HG03095 (cell line): Measurements from ENCODE around the gene TFEB.

Experiments used
- ATAC-seq: cut with Tn5 transposase; IDR thresholded peaks from one replicate; pipeline ENCODE4 v1.9.1; 2021; ENCODE audit warnings: moderate library complexity; ENCODE audit not compliant: unreplicated experiment

Gene TFEB

DNA sequence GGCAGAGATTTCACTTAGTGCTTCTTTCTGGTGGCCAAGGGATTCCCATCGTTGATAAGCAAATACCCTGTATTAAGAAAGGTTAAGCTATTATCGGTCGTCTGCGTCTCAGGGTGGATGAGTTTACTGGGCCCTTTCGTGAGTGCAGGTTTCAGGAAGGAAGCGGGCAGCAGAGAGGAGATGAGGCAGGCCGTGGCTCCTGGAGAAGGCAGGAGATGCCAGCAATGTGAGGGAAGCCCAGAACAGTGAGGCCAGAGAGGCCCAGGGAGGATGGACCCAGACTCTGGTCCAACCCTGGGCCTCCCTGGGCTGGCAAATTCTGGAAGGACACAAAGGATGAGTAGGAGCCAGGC lies 11.2 kb downstream of the TFEB start:
- ATAC-seq: no peak

DNA sequence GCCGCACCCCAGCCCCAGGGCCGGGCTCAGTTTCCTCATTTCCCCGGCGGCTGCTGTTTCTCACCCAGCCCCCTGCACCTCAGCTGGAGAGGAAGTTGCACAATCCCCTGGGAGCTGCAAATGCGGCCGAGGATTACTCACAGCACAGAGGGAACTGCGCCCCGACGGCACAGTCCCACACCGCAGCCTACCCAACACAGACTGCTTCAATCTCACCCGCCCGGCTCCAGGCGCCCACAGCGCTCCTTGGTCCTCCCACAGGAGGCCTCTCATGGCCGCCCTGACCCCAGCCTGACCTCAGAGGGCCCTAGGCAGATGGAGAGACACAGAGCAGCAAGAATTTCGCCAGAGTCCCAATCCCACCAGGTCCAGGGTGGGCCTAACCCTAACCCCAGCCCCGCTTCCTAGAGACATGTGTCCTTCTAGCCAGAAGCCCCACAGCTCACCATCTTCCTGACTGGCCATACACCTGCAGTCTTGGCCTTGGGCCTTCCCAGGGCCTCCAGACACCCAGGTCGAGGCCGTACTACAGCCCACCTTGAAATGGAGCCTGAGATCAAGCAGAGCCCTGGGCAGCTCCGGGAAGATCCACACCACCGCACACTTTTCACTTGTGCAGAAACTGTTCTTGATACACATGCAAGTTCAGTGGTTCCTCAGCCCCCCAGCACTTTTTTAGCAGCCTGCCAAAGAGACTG lies 11.7 kb downstream of the TFEB start:
- ATAC-seq: peak; percentile 68

DNA sequence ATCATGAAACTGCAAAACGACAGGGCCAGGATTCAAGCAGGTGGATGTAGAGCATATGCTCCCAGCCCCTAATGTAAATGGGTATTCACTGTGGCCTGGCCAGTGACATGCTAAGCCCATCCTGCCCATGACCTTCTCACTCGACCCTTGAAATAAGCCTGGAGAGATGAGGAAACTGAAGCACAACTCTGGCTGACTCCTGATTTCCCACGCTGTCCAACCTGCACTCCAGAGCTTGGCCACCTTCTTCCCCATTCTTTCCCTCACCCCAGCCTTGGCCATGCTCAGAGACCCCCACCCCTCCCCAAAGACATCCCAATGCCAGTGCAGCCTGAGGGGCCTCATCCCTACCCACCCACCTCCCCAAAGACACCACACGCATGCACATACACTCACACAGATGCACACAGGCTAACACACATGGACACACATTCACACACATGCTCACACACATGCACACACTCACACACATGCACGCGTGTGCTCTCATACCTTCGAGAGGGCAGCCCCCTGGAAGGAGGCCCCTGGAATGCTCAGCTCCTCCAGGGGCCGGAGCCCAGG lies 12.4 kb downstream of the TFEB start:
- ATAC-seq: no peak

DNA sequence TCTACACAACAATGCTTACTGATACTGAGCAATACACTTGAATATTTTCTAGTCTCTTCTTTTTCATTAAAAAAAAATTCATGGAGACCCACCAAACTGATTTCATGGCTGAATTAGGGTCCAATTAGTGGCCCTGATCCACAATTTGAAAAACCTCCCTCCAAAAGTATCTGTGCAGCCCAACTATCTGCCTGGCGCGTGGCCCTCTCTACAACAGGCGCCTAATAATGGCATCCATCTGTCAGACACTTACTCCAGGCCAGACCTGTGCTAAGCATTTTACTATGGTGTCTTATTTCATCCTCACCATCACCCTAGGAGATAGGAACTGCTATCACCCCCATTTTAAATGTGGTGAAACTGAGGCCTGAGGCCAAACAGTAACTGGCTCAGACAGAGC lies 14.0 kb downstream of the TFEB start:
- ATAC-seq: no peak

DNA sequence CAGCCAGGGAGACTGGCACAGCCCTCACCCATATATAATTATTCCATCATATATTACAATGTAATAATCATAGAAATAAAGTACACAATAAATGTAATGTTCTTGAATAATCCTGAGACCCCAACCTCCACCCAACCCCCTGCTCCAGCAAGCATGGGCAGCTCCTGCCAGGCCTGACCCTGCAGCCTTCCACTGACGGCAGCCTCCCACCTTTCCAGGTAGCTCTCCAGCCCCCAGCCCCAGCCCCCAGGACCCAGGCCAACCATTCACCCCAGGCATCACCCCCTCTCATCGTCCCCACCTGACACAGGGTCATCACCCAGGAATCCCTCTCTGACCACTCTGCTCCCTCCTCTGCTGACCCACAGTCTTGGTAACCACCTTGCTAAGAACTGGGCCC lies 14.6 kb downstream of the TFEB start:
- no peak for ATAC-seq

DNA sequence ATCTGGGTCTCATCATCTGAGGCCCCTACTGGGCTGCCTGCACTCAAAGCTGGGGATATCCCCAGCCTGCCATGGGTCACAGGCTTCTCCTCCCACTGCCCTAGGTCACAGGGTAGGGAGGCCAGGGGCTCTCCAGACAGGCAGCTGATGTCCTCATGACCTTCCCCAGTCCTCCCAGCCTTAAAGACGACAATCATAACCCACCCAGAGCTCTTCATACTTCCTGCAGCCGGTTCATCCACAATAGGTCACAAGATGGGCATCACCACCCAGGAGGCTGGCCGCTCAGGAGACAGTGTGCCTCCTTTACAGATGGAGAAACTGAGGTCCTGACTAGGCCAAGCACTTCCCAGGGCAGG lies 15.2 kb downstream of the TFEB start:
- ATAC-seq: no peak

DNA sequence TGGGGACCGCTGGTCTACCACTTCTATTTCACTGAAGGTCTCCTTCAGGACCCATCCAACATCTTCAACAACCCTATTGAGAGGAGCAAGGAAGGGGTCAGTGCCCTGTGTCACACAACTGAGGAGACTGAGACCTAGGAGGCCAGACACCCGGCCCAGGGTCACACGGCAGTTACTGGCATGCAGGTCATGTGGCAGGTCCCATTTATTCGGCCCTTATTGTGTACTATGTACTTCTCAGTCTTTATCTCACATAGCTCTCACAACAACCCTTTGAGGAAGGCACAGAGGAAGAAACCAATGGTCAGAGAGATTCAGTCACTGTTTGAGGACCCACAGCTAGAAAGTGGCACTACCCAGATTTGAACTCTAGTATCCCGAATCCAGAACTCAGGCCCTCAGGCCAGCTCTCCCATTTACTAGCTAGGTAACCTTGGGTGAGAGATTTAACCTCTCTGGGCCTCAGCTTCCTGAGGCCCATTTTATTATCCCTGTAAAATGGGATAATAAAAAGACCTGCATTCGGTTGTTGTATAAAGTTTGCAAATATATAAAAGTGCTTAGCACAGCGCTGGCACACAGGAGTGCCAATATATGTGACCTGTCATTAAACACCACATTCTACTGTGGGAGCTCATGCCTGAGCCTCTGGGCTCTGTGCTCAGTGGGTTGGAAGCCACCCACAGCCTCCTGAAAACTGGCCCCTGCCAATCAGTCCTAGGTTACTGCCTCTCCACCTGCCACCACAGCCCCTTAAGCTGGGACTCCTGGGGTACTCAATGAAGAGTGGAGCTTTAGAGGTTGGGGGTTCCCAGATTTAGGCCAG lies 15.8 kb downstream of the TFEB start:
- no peak for ATAC-seq

DNA sequence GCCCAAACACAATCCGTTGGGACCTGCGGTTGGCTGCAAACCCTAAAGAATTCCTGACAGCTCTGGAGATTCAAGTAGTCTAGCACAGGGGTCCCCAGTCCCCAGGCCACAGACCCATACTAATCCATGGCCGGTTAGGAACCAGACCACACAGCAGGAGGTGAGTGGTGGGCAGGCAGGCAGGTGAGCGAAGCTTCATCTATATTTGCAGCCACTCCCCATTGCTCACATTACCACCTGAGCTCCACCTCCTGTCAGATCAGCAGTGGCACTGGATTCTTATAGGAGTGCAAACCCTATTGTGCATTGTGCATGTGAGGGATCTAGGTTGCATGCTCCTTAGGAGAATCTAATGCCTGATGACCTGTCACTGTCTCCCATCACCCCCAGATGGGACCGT lies 16.6 kb downstream of the TFEB start:
- no peak for ATAC-seq

DNA sequence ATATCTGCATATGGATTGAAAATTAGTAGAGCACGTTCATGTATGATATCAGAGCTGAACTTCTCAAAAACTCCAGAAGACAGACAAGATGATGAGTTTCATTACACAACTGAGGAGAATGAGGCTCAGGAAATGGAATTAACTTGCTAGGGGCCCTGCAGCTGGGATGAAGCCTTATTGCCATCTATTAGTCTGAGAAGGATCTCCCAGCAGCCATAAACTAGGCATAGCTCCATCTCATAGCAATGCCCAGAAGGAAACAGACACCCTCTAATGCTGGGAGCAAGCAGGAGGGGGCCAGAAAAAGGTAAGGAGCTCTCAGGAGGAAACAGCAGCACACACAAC lies 18.0 kb downstream of the TFEB start:
- no peak for ATAC-seq

DNA sequence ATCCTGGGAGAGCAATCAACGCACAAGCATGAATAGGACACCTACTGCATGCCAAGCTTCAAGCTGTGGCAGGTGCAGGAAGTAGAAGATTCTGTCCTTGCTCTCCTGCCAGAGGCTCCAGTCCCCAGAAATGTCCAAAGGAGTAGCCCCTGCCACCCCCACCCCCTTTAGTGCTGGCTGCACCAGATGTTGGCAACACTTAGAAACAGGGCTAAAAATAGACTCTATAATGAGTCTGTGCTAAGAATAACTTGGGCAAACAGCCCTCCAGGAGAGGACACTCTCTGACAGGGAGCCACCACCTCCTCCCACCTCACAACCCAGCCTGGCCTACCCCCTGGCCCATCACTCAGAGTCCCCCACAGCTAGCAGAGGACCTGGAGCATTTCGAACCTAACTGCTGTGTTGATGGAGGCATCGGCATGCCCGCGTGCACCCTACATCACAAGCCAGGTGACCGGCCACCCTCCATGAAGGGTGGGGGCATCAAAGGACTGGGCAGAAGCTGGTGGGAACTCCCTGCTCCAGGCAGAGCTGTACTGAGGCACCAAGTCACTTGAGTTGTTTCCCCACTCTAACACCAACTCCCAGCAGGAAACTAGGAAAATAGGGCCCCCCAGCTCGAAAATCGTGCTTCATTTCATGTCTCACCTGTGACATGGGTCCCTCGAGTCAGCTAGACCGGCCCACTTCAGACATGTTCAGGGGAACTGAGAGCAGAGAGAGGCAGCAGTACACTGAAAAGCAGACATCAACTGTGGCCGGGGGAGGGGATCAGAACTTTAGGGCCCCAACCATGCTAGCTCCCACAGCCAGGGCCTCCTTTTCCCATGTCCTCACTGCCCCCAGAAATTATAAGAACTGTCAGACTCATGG lies 18.7 kb downstream of the TFEB start:
- ATAC-seq: no peak

DNA sequence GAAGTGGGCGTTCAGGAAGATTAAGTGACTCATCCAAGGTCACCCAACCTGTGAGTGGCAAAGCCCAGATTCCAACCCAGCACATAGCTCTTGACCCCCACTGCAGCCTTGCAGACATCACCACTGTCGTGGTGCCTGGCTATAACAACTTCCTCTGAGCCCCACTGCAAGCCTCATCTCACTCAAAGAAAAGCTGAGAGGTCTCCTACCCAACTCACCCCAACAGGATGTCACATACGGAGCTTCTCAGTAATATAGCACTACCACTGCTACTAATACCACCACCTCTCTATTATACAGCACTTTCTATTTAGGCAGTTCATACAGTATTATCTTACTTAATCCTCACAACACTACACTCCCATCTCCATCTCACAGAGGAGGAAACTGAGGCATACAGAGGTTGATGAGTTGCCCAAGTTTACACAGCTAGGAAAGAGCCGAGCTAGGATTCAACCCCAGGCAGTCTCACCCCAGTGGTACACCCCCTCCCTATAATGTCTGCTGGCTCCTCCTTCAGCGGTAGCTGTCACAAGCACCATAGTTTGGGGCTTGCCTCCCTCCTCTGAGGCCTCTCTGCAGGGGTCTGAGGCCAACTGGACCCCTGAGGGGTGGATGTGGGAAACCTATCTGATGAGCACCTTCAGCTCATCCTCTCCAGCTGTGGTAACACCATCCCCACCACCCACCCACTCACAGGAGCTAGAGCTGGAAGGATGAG lies 19.5 kb downstream of the TFEB start:
- ATAC-seq: no peak

DNA sequence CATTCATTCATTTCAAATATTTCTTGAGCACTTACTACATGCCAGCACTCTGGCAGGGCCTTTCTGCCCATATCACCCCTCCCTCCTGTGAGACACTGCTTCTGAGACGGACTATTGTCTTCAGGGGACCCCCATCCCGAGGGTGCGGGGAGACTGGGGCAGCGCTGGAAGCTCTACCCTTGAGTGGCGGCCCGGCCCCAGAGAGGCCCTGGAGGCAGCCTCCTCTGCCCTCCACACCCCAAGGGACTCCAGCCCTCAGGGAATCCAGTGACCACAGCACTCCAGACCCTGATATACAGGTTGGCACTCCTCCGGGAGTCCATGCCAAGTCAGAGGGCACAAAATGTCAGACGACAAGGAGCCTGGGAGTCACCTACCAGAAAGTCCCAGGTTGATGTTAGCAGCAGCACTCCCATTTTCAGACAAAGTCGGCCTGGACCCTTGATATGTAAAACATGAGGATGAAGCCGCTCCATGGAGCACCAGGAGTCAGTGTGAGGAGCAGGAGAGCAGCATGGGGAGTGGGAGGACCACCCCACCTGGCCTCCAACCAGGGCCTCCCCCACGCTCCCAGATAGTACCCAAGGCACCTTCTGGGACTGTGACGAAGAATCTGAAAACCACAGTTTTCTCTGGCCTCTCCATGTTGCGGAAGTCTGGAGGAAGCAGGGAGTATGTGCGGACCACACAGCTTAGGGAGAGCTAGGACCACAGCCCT lies 20.7 kb downstream of the TFEB start:
- ATAC-seq: no peak

DNA sequence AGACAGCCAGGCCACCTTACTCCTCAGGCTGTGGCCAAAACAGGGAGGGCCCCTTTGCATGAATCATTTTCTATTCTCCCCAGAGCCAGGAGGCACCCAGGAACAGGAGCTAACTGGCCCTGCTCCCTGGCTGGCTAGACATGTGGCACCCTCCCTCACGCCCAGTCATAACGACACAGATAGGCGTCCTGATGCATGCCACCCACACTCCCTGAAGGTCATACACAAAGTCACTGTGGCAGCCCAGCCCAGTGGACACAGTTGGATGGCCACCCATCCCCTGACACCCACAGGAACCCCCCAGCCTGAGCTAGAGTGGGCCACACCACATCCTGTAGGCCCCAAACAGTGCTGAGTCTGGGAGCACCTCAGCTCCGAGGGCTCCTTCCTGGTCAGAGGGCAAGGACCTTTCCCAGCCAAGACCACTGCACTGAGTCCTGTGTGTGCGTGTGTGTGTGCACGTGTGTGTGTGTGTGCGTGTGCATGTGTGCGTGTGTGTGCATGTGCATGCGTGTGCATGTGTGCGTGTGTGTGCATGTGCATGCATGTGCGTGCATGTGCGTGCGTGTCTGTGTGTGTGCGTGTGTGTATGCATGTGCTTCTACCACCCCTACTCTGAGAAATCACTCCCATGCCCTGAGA lies 21.6 kb downstream of the TFEB start:
- peak; percentile 42 for ATAC-seq

DNA sequence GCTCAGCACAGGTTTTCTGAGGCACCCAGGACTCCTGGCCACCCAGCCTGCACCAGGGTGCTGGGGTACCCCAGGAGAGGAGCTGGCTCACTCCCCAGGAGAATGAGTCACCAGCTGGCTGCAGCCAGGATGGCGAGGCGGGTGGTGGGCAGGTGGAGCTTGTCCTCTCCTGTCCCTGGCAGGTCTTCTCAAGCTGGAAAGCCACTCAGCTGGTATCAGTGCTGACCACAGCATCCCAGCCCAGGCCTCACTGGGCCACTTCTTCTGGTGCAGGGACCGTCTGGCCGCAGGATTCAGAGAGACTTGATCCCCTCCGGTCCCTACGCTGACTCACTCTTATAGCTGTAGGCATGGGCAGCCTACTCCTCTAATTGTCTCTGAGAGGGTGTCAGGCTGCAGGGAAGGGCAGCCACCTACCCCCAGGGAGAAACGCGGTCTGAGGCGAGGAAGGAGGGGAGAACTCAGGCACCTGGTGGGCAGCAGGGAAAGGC lies 22.2 kb downstream of the TFEB start:
- ATAC-seq: peak; percentile 3

DNA sequence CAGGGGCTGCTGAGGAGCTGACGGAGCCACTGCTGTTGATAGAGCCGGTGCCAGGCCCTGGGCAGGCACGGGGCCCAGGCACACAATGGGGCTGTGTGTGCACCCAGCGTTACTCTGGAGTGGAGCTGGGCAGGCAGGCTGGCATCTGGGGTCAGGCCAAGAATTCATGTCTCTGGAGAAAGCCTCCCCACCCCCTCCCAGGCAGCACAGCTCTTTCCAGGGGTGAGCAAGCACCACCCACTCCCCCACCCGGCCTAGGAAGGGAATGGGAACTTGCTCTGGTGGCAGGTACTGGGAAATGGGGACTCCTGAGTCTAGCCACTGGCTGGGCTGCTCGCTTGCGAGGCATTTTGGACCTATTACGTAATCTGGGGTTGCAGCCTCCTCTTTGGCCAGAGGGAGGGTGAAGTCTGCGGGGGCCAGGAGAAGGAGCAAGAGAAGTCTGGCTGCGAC lies 22.7 kb downstream of the TFEB start:
- ATAC-seq: no peak

DNA sequence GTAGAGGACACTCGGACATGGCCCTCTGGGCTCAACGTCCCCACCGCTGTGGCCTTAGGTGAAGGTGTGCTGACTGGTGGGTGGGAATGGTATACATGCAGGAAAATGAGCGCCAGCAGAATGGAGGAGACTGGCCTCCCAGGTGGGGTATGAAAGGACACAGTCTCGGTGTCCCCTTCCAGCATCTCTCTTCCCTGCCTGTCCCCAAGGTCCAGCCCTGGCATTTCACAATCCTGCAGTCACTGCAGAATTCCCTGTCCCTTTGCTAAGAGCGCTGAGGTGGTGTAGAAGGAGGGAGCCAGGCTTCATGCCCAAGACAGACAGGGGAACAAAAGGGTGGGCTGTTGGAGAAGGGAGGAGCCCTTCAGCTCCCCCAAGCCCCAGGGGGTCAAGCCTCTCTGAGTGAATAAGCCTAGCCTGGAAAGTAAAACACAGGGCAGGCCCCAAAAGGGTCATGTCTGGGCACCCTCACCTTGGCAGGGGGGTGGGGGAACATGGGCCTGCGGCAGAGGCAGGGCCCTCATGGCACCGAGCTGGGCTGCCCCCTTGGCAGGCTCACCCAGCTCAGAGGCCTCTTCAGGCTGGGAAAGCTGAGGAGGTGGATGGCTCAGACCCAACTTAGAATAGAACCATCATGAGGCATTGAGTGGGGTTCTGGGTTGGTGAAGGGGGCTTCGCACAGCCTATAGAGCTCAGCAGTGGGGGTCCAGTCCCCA lies 23.9 kb downstream of the TFEB start:
- no peak for ATAC-seq

DNA sequence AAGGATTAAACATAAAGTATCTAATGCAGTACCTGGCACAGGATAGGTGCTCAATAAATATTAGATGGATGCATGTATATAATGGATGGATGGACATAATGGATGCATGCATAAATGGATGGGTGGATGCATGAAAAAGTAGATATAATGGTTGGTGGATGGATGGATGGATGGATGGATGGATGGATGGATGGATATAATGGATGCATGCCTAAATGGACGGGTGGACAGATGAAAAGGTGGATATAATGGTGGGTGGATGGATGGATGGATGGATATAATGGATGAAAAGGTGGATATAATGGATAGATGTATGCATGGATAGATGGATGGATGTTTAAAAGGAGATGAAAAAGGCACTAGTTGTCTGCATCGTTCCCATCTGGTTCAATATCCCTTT lies 26.0 kb downstream of the TFEB start:
- no peak for ATAC-seq

DNA sequence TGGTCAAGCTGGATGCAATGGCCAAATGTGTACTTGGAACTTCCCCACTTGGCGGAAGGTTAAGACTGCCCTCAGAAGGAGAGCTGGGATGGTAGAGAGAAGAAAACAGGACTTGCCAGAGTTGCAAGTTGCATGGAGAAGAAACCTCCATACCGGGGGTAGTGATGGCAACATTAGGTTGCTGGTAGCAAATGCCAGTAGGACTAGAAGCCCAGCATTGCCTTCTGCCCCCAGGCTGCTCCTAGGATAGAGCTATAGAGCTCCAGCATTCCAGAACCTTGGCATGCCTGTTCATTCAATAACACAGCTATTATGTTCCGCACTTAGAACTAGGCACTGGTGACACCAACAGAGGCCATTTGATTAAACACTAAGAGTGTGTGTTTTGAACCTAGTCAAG lies 26.6 kb downstream of the TFEB start:
- no peak for ATAC-seq
